Measurements from ENCODE around the gene NUDT7.

GRCh38 chr16:77789085-77790008 is 67.0 kb downstream of the NUDT7 start:
- TF ChIP-seq CTCF (IDR thresholded peaks at IDR 0.05; ENCODE audit: insufficient read depth, low read depth, low read length) = no peak
- peak; percentile 42 for TF ChIP-seq EZH2 (IDR thresholded peaks at IDR 0.05; ENCODE audit: insufficient read depth, low read length)

Data from astrocyte (in vitro differentiated cells and primary cell).